HG03575 (cell line): ENCODE data around the gene TTYH1.

Experiments used
- ATAC-seq: cut with Tn5 transposase; IDR thresholded peaks from one replicate; pipeline ENCODE4 v1.9.1; 2021; ENCODE audit not compliant: unreplicated experiment, insufficient number of reproducible peaks, low FRiP score; ENCODE audit errors: extremely low read depth

The TTYH1 gene

DNA sequence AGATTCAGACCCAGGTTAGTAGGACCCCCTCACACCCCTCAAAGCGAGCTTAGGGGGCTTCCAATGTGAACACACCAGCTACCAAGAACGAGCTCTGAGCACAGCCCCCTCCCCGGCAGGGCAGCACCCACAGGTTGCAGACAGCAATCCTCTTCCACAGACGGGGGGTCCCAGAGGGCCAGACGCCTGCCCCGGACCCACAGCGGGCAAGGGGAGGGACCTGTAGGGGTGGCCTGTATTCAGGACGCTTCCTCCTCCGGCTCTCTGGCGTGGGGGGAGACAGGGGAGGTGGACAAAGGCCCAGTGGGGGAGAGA is 4.8 kb downstream of the TTYH1 start:
- ATAC-seq: no peak

GRCh38 chr19:54420383-54421168 is 5.3 kb downstream of the TTYH1 start:
- no peak for ATAC-seq

DNA sequence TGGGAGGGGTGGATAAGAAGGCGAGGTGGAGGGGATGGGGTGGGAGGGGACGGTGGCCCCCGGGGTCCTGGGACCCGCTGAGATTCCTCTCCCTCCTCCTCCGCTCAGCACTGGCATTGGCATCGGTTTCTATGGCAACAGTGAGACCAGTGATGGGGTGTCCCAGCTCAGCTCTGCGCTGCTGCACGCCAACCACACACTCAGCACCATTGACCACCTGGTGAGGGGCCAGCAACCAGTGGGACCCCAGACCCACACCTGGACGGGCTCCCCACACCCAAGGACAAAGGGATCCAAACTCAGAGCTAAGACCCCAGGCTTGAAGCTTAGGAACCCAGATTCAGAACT is 5.9 kb downstream of the TTYH1 start:
- no peak for ATAC-seq

- ATAC-seq: no peak
Observed at GRCh38 chr19:54421521-54421920, 6.3 kb downstream of the TTYH1 start.

DNA sequence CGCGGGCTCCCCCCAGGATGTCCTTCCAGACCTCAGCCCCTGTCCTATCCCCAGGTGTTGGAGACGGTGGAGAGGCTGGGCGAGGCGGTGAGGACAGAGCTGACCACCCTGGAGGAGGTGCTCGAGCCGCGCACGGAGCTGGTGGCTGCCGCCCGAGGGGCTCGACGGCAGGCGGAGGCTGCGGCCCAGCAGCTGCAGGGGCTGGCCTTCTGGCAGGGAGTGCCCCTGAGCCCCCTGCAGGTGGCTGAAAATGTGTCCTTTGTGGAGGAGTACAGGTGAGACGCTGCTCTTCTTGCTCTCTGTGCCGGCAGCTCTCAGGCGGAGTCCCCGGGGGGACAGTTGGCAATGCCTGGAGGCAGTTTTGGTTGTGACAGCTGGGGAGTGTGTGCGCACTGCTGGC is 6.9 kb downstream of the TTYH1 start:
- ATAC-seq: no peak

- no peak for ATAC-seq
Observed at GRCh38 chr19:54424201-54424600, 8.9 kb downstream of the TTYH1 start.

GRCh38 chr19:54424660-54425381 is 9.6 kb downstream of the TTYH1 start:
- no peak for ATAC-seq

GRCh38 chr19:54425382-54425723 is 10.1 kb downstream of the TTYH1 start:
- ATAC-seq: no peak

- ATAC-seq: no peak
Observed at GRCh38 chr19:54426291-54426931, 11.1 kb downstream of the TTYH1 start.

DNA sequence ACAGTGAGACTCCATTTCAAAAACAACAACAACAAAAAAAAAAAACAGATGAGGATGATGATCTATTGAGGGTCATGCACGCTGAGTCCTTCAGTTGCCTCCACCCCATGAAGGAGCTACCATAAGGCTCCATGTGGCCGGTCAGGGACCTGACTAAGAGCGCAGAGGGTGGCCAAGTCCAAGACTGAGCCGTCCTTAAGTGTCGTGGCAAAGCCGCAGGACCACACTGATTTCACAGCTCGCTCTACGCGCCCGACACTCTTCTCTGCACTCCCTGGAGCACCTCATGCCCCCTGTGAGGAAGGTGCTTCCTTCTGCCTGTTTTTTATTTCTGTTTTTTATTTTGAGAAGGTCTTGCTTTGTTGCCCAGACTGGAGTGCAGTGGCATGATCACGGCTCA is 12.3 kb downstream of the TTYH1 start:
- ATAC-seq: no peak

- ATAC-seq: no peak
Observed at GRCh38 chr19:54428323-54429175, 13.3 kb downstream of the TTYH1 start.

GRCh38 chr19:54429176-54429495 is 13.9 kb downstream of the TTYH1 start:
- no peak for ATAC-seq

DNA sequence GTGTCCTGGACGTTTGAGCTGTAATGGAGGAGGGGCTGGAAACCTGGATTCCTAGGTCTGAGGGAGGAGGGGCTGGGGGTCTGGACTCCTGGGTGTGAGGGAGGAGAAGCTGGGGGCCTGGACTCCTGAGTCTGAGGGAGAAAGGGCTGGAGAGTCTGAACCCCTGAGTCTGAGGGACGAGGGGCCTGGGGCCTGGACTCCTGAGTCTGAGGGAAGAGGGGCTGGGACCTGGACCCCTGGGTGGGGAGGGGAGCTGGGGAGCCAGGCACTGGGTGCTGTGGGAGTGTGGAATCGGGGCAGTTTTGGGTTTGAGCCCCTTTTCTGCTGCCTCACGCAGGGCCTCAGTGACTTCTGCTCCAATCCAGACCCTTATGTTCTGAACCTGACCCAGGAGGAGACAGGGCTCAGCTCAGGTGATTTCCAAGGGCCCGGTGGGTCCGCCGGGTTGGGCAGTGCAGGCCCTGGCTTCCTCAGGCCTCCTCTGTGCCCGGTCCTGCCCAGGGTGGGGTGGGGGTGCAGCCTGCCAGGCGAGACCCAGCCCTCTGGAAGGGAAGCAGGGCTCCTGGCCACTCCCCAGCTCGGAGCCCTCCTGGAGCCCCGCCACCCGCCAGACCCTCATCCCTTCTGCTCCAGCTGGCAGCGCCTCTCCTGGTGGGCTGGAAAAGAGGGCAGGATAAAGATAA is 14.4 kb downstream of the TTYH1 start:
- ATAC-seq: no peak

- no peak for ATAC-seq
Observed at GRCh38 chr19:54430306-54431254, 15.3 kb downstream of the TTYH1 start.

- no peak for ATAC-seq
Observed at GRCh38 chr19:54431255-54431838, 16.1 kb downstream of the TTYH1 start.

DNA sequence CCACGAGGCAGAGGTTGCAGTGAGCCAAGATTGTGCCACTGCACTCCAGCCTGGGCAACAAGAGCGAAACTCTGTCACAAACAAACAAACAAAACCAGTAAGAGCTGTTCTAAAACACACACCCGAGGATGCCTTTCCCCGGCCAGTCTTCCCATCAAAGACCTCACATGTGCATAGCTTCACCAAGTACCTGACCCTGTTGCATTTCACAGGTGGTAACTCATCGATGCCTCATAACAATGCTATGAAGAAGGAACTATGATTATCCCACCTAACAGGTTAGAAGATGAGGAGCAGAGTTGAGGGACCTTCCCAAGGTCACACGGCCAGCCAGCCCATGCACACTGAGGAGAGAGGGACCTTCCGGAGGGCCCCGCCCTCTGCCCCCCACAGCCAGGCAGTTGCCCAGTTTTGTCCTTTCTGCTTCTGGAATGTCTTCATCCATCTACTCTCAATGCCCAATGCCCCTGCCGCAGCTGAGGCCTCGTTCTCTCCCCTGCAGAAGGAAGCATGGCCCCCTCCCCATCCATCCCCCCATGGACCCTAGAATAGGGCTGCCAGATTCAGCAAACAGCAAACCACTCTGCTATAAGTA is 17.0 kb downstream of the TTYH1 start:
- no peak for ATAC-seq

DNA sequence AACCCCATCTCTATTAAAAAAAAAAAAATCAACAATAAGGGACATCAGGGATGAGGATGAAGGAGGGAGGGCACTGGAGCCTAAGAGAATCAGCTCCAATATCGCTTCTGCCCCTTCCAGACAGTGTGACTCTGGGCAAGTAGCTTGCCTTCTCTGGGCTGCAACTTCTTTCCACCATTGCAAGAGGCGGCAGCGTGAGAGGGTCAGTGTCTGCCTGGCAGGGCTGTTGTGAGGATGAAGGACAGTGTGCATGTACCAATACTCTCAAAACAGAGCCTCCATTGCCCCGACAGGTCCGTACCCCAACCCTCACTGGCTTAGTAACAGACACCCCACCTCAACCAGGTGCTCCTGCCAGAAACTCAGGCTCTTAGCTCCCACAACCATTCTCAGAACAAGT is 18.4 kb downstream of the TTYH1 start:
- ATAC-seq: no peak
